Choroid plexus epithelial cell (primary cell): ENCODE measurements around the gene ZNF552.

ENCODE experiments used
- DNase-seq: peaks from one replicate; pipeline ENCODE4 v3.0.0-alpha.2; 2010; ENCODE audit warnings: low read depth
- H3K4me3 ChIP-seq: 2 replicates; pipeline ENCODE4 v1.5.1; 2011; ENCODE audit warnings: low read depth, mild to moderate bottlenecking, control low read depth, low read length, moderate library complexity
- CTCF ChIP-seq: conservative IDR thresholded peaks from 2 replicates; pipeline ENCODE4 v1.5.1; 2011; ENCODE audit warnings: low read depth, mild to moderate bottlenecking, control low read depth, inconsistent platforms, low read length, moderate library complexity

Gene ZNF552

DNA sequence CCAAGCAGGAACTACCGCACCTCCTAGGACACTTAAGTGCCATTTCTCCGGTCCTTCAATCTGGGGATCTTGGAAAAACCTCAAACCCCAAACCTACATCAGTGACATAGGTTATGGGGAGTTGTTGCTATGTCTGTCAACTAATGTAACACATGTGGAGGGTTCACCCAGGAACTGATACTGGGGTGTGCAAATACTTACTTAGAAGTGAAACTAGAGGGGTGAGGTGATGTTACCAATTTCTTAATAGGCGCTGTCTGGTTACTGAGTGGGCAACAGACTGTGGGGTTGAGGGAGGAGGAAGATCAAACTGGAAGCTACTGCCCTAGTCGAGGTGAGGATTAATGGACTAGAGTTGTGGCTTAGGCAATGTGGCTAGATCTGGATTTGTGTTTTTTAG is 43.3 kb downstream of the ZNF552 start:
- TF ChIP-seq CTCF: no peak
- H3K4me3 ChIP-seq: no peak overlapping the region
- DNase-seq: no peak

DNA sequence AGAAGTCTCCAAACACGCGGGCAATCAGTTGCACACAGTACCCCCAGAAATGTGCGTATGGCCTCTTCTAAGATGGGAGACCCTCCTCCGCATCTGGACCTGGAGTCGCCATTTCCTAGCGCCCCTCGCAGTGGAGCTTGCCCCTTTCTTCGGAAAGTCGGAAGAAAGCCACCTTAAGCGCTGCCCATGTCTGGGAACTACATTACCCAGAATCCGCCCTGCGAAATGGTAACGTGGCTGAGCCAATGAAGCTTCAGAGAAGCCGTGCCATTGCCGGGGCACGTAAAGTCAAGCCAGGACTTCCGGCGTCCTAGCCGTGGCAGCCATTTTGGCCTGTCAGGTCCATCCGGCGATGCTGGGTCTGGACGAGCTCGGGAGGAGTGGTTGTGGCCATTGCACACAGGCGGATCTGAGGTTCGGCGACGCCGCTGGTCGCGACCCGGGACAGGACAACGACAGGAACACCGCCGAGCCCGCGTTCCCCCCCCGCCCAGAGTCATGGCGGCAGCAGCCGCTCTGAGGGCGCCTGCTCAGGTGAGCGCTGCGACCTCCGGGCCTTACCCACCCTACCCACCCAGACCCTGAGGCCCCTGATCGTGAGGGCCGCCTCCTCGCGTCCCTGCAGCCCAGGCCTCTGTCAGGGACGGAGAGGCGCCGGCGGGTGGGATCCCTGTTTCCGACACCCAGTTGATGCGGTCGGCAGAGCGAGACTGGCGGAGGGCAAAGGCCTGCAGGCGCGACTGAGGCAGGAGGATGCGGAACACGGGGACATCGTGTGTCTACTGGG is 45.2 kb downstream of the ZNF552 start, which contains the start of gene ZNF586:
Gene ZNF586, plus strand, starts transcription at position 332 of the 787 bp plus-strand sequence. Its CDS starts 167 bp downstream, at position 499.
- peak within 1 kb of the TSS; percentile 88 for H3K4me3 ChIP-seq
- TF ChIP-seq CTCF: no peak
- peak; percentile 95 for DNase-seq

GRCh38 chr19:57759096-57759495 is 55.6 kb downstream of the ZNF552 start:
- H3K4me3 ChIP-seq: no peak overlapping the region
- peak; percentile 23 for DNase-seq
- no peak for TF ChIP-seq CTCF

DNA sequence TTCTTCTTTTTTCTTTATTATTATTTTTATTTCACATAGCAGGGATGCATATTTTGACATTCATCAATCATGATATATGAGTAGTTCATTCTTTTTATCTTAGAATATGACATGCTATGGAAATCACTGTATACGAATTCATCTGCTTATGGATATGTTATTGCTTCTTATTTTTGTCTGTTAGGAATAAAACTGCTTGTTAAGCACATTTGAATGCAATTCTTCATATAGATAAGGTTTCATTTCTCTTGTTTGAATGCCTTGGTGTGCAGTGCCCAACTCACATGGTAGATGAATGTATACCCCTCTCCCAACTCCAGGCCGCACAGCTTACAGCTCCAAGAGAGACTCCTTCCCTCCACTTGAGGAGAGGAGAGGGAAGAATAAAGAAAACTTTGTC is 56.8 kb downstream of the ZNF552 start:
- H3K4me3 ChIP-seq: no peak overlapping the region
- no peak for TF ChIP-seq CTCF
- DNase-seq: no peak
